K562 (cell line): ENCODE measurements around the gene HIVEP3. TPM values are rescaled to one million over a fixed set of nuclear protein-coding genes. Genes with fewer than 3 reads are reported as not detected.

Experiments used
- ATAC-seq: fragments of 200-7000 bp; cut with Tn5 transposase; 3 replicates; pipeline ENCODE4 v1.9.1; 2020; ENCODE audit warnings: moderate library complexity
- BruUV-seq: library from RNA; stranded (reverse); fragments of 400-500 nt; replicated peaks from 2 replicates; lab custom pipeline; 2021; lab: Mats Ljungman, UMichigan
- CTCF ChIA-PET: fragments of 300-600 bp; formaldehyde crosslinking; extraction: SDS; loops from one replicate; lab custom pipeline; 2021; ENCODE audit warnings: low intra/inter-chr PET ratio; lab: Yijun Ruan, JAX
- POLR2A ChIA-PET: fragments of 300-600, 350-650 bp; sonication (Branson Sonifier 250); formaldehyde crosslinking; extraction: SDS; loops from one replicate; lab custom pipeline; 2021; ENCODE audit warnings: antibody characterized with exemption, inconsistent platforms; lab: Yijun Ruan, JAX
- DNase-seq, 4 experiments: peaks; one replicate each; pipeline versions ENCODE4 v3.0.0 to v3.0.0-alpha.2; 2011 to 2018; ENCODE audit warnings: low spot score in 3 of 4, mixed read lengths in 3 of 4; ENCODE audit errors: extremely low read depth in 1 of 4
- FAIRE-seq: peaks from 2 replicates; lab custom pipeline; 2011; peaks lifted over from hg19 to GRCh38; lab: Jason Lieb, UNC
- H2AFZ ChIP-seq: 2 replicates; pipeline ENCODE4 v1.6.0; 2011; ENCODE audit warnings: low read depth, low read length, control low read depth, inconsistent platforms
- H3K27ac ChIP-seq: fragments of 200-600 bp; 3 replicates; pipeline ENCODE4 v1.8.0; 2011; ENCODE audit warnings: low read depth, mild to moderate bottlenecking, control low read depth, inconsistent platforms, low read length, moderate library complexity, mixed read lengths; ENCODE audit errors: extremely low read depth
- H3K27me3 ChIP-seq, 2 experiments: fragments of 300-600 bp in 1 of 2; 2 replicates in 1 of 2; 3 replicates in 1 of 2; pipeline versions ENCODE4 v1.6.0 to v1.8.0; 2011; ENCODE audit warnings: inconsistent platforms in 2 of 2, low read length in 2 of 2, mild to moderate bottlenecking in 1 of 2, mixed read lengths in 1 of 2, moderate library complexity in 1 of 2; ENCODE audit not compliant: control insufficient read depth in 2 of 2, insufficient read depth in 2 of 2
- H3K36me3 ChIP-seq: fragments of 300-600 bp; 3 replicates; pipeline ENCODE4 v1.8.0; 2011; ENCODE audit warnings: mild to moderate bottlenecking, low read length, inconsistent platforms; ENCODE audit not compliant: control insufficient read depth, insufficient read depth
- H3K4me1 ChIP-seq, 2 experiments: fragments of 200-600 bp in 1 of 2; replicated peaks in 1 of 2; 2 replicates in 1 of 2; 3 replicates in 1 of 2; pipeline versions ENCODE4 v1.5.1 to v1.8.0; 2011; ENCODE audit warnings: inconsistent platforms in 2 of 2, low read length in 2 of 2, mild to moderate bottlenecking in 1 of 2, mixed read lengths in 1 of 2, moderate library complexity in 1 of 2; ENCODE audit not compliant: control insufficient read depth in 2 of 2, insufficient read depth in 2 of 2
- H3K4me2 ChIP-seq: 2 replicates; pipeline ENCODE4 v1.6.1; 2011; ENCODE audit warnings: low read length, control low read depth, inconsistent platforms, mixed read lengths; ENCODE audit not compliant: insufficient read depth
- H3K4me3 ChIP-seq: fragments of 200-600 bp; sonication (generic), shearing (Covaris generic); 2 replicates; pipeline ENCODE4 v1.5.1; 2016; ENCODE audit warnings: control low read depth, inconsistent platforms
- H3K79me2 ChIP-seq: fragments of 200-600 bp; 3 replicates; pipeline ENCODE4 v1.8.0; 2011; ENCODE audit warnings: low read length, inconsistent platforms; ENCODE audit not compliant: control insufficient read depth, insufficient read depth
- H3K9ac ChIP-seq, 2 experiments: 2 replicates each; pipeline versions ENCODE4 v1.6.0 to v1.6.1; 2011; ENCODE audit warnings: low read depth in 2 of 2, low read length in 2 of 2, control low read depth in 1 of 2, inconsistent platforms in 1 of 2, mild to moderate bottlenecking in 1 of 2, mixed read lengths in 1 of 2; ENCODE audit not compliant: insufficient read depth in 1 of 2
- H3K9me1 ChIP-seq: one replicate; pipeline ENCODE4 v1.6.0; 2011; ENCODE audit warnings: inconsistent platforms, mild to moderate bottlenecking, low read length, moderate library complexity; ENCODE audit not compliant: control insufficient read depth, insufficient read depth
- H3K9me3 ChIP-seq: replicated peaks from 2 replicates; pipeline ENCODE4 v1.5.1; 2011; ENCODE audit warnings: low read depth, low read length, inconsistent platforms; ENCODE audit not compliant: control insufficient read depth, insufficient read depth
- H4K20me1 ChIP-seq: replicated peaks from 2 replicates; pipeline ENCODE4 v1.6.1; 2011; ENCODE audit warnings: low read length, inconsistent platforms, mixed read lengths; ENCODE audit not compliant: control insufficient read depth, insufficient read depth
- CBX3 ChIP-seq, 2 experiments: IDR thresholded peaks; 1 replicate in 1 of 2; 2 replicates in 1 of 2; pipeline ENCODE4 v1.6.1; 2012; ENCODE audit warnings: inconsistent platforms in 2 of 2, low read length in 2 of 2, borderline replicate concordance in 1 of 2, control low read depth in 1 of 2
- CCNT2 ChIP-seq: IDR thresholded peaks from 2 replicates; pipeline ENCODE4 v1.6.1; 2011; ENCODE audit warnings: borderline replicate concordance, low read depth, mild to moderate bottlenecking, moderate library complexity, mixed read lengths, low read length; ENCODE audit not compliant: insufficient read length; ENCODE audit errors: extremely low read depth
- CREB3 ChIP-seq: fragments of 450-650 bp; conservative IDR thresholded peaks from 2 replicates; pipeline ENCODE4 v1.6.1; 2016; ENCODE audit warnings: missing genetic modification characterization, low read depth, mild to moderate bottlenecking, missing compliant biosample characterization, moderate library complexity
- EGR1 ChIP-seq: fragments of 450-650 bp; conservative IDR thresholded peaks from 2 replicates; pipeline ENCODE4 v1.6.1; 2017; ENCODE audit warnings: mild to moderate bottlenecking
- ETV6 ChIP-seq, 3 experiments: fragments of 150-350 bp in 1 of 3; sonication (generic) in 1 of 3; formaldehyde crosslinking in 1 of 3; IDR thresholded peaks; 2 replicates each; pipeline versions ENCODE4 v1.6.1 to v1.8.0; 2014 to 2022; ENCODE audit warnings: borderline replicate concordance in 2 of 3, low read depth in 2 of 3, antibody characterized with exemption in 1 of 3, low read length in 1 of 3, mild to moderate bottlenecking in 1 of 3, missing genetic modification reagents in 1 of 3
- MAFK ChIP-seq: IDR thresholded peaks from 2 replicates; pipeline ENCODE4 v1.6.1; 2011; ENCODE audit warnings: low read length, improper control_type of control experiment
- NFIC ChIP-seq: fragments of 450-650 bp; IDR thresholded peaks from 2 replicates; pipeline ENCODE4 v1.6.1; 2017; ENCODE audit warnings: mild to moderate bottlenecking, inconsistent platforms
- NR3C1 ChIP-seq: sonication (generic); formaldehyde crosslinking; IDR thresholded peaks from 2 replicates; pipeline ENCODE4 v1.8.1; 2022; ENCODE audit warnings: missing genetic modification reagents
- PREB ChIP-seq: sonication (generic); formaldehyde crosslinking; IDR thresholded peaks from 2 replicates; pipeline ENCODE4 v1.8.1; 2023; ENCODE audit warnings: mild to moderate bottlenecking, missing genetic modification reagents
- SAFB ChIP-seq: fragments of 200-400 bp; formaldehyde crosslinking; IDR thresholded peaks from 2 replicates; pipeline ENCODE4 v1.6.1; 2017; ENCODE audit warnings: low read depth, low read length, borderline replicate concordance
- ZFP30 ChIP-seq: fragments of 250-450 bp; sonication (Bioruptor Pico); IDR thresholded peaks from 2 replicates; pipeline ENCODE4 v1.8.0; 2022; ENCODE audit warnings: moderate library complexity, mild to moderate bottlenecking, inconsistent platforms, borderline replicate concordance
- ZMIZ1 ChIP-seq, 2 experiments: fragments of 150-350 bp in 1 of 2; IDR thresholded peaks; 2 replicates each; pipeline ENCODE4 v1.6.1; 2012 to 2016; ENCODE audit warnings: low read depth in 2 of 2, low read length in 2 of 2, mild to moderate bottlenecking in 1 of 2, moderate library complexity in 1 of 2
- ZNF197 ChIP-seq: fragments of 200-800 bp; sonication (Bioruptor generic); IDR thresholded peaks from 2 replicates; pipeline ENCODE4 v1.6.1; 2016; ENCODE audit warnings: low read depth, missing genetic modification characterization, missing compliant biosample characterization
- ZNF76 ChIP-seq: fragments of 250-450 bp; sonication (Bioruptor Pico); IDR thresholded peaks from 2 replicates; pipeline ENCODE4 v1.4.0; 2020; ENCODE audit warnings: mild to moderate bottlenecking, moderate library complexity, borderline replicate concordance
- ZNF780A ChIP-seq: fragments of 250-450 bp; sonication (Bioruptor Pico); IDR thresholded peaks from 2 replicates; pipeline ENCODE4 v1.5.0; 2021; ENCODE audit warnings: mild to moderate bottlenecking
- WGBS: fragments of 100-300 bp; shearing (Covaris generic); methylation state at CpG from one replicate; pipeline ENCODE4 v1.1.6; 2016; ENCODE audit warnings: low coverage, mixed read lengths; ENCODE audit not compliant: insufficient coverage; ENCODE audit errors: missing lambda C conversion rate; 5-methylcytosine and 5-hydroxymethylcytosine counted together
- in situ Hi-C: fragments of 300-500 bp; cut with MboI; formaldehyde crosslinking; loops from 4 replicates; pipeline ENCODE4 v1.15.0; 2018; ENCODE audit warnings: inconsistent platforms, mixed read lengths
- intact Hi-C: fragments of 100-400 bp; cut with micrococcal nuclease; formaldehyde crosslinking; loops from 2 replicates; pipeline ENCODE4 v1.14.2; 2022
- polyA plus RNA-seq, 8 experiments: library from polyadenylated mRNA; depleted of rRNA in 4 of 8; stranded (reverse) in 5 of 8; unstranded in 3 of 8; fragments of >200 nt; fragmentation: Nextera tagmentation in 2 of 8; fragmentation: Illumina TruSeq in 1 of 8; extraction: Ambion mirVana in 2 of 8; extraction: Trizol in 1 of 8; gene quantifications; 2 replicates each; pipeline versions ENCODE4 v1.2.1 to v1.2.3, GENCODE V29; 2011 to 2014; ENCODE audit warnings: inconsistent platforms in 1 of 8, missing spikeins in 1 of 8
- total RNA-seq, 7 experiments: library from RNA; depleted of rRNA in 6 of 7; stranded (reverse); fragments of >200 nt in 6 of 7; fragmentation: Illumina TruSeq in 2 of 7; extraction: Trizol in 2 of 7; gene quantifications; 2 replicates each; pipeline versions ENCODE4 v1.2.1 to v1.2.3, GENCODE V29; 2011 to 2021; ENCODE audit warnings: low replicate concordance in 1 of 7

HIVEP3 gene
- total and polyA plus RNA-seq, 9 of the 15 experiments (the other 6 are each of a cell fraction or from before 2014, with no cell fraction given), result 0.09 to 0.58 (median 0.34) TPM; not detected in 1

GRCh38 chr1:41474490-41475271, 444.0 kb downstream of the HIVEP3 start:
- DNase-seq (no peak), FAIRE-seq (no peak), ATAC-seq (no peak)
- ChIA-PET CTCF (no interaction called here), POLR2A (interaction anchor here (0.6 to 1.1 kb wide), 4 partner anchors 10 to 234 kb away, joined by 3 read pairs; no protein-coding TSS in a partner anchor)
- Histone ChIP-seq H4K20me1 (peaks cover 15% of the 10 kb centered on the region), H3K9ac (no peak overlapping the region), H3K36me3 (no peaks in the 10 kb centered on the region), H3K4me2 (no peak overlapping the region), H3K79me2 (no peaks in the 10 kb centered on the region), H3K27ac (no peak overlapping the region), H3K4me3 (no peak overlapping the region), H3K9me3 (no peaks in the 10 kb centered on the region), H2AFZ (no peak overlapping the region), H3K27me3 (peaks cover 51 to 74% of the 10 kb centered on the region in 2 experiments), H3K4me1 (no peaks in the 10 kb centered on the region), H3K9me1 (no peaks in the 10 kb centered on the region)
- TF ChIP-seq ZFP30 (CRISPR knock-in tag) (no peak), NR3C1 (CRISPR knock-in tag) (no peak), ZNF780A (no peak), ZMIZ1 (IDR thresholded peaks at IDR 0.05; ENCODE audit: low read depth in 2 of 2, low read length in 2 of 2) (no peak), ZNF76 (CRISPR knock-in tag) (no peak), CBX3 (IDR thresholded peaks at IDR 0.05; ENCODE audit: borderline replicate concordance in 1 of 2, low read length in 2 of 2) (no peak), NFIC (no peak), CREB3 (tag) (no peak), EGR1 (no peak), PREB (CRISPR knock-in tag) (no peak), MAFK (no peak), ETV6 (IDR thresholded peaks at IDR 0.05; ENCODE audit: borderline replicate concordance in 1 of 2, low read depth in 2 of 2, low read length in 1 of 2) (no peak), ETV6 (CRISPR knock-in tag; IDR thresholded peaks at IDR 0.05; ENCODE audit: borderline replicate concordance) (no peak), ZNF197 (no peak), CCNT2 (no peak), SAFB (no peak)
- BruUV-seq, result no TSS peak
- WGBS, result 3% methylated on average over 17 of the region's 17 CpGs
- intact Hi-C loops, result no loop called here
- in situ Hi-C loops, result no loop called here
